WTC11 (cell line): Measurements from ENCODE around the gene BICC1.

Experiments used
- AFF4 ChIP-seq: sonication (generic); formaldehyde crosslinking; IDR thresholded peaks from 2 replicates; pipeline ENCODE4 v1.8.1; 2023; ENCODE audit warnings: mild to moderate bottlenecking, missing genetic modification reagents, borderline replicate concordance
- ETV6 ChIP-seq: sonication (generic); formaldehyde crosslinking; IDR thresholded peaks from 2 replicates; pipeline ENCODE4 v1.8.1; 2022; ENCODE audit warnings: mild to moderate bottlenecking, missing genetic modification reagents
- FOXP1 ChIP-seq: sonication (generic); formaldehyde crosslinking; IDR thresholded peaks from 2 replicates; pipeline ENCODE4 v1.8.0; 2022; ENCODE audit warnings: missing genetic modification reagents, mild to moderate bottlenecking, moderate library complexity, borderline replicate concordance
- MAX ChIP-seq: sonication (generic); formaldehyde crosslinking; IDR thresholded peaks from 2 replicates; pipeline ENCODE4 v1.8.0; 2022; ENCODE audit warnings: mild to moderate bottlenecking, missing genetic modification reagents
- USF2 ChIP-seq: sonication (generic); formaldehyde crosslinking; IDR thresholded peaks from 2 replicates; pipeline ENCODE4 v1.8.1; 2023; ENCODE audit warnings: mild to moderate bottlenecking, missing genetic modification reagents, moderate library complexity
- ZNF423 ChIP-seq: fragments of 250-450 bp; sonication (Bioruptor Pico); IDR thresholded peaks from 2 replicates; pipeline ENCODE4 v2.1.2; 2022; ENCODE audit warnings: mild to moderate bottlenecking, moderate library complexity
- ZSCAN18 ChIP-seq: fragments of 250-450 bp; sonication (Bioruptor Pico); IDR thresholded peaks from 2 replicates; pipeline ENCODE4 v2.1.2; 2022; ENCODE audit warnings: mild to moderate bottlenecking, moderate library complexity
- TF ChIP-seq, protein P1 (sequence below): sonication (generic); formaldehyde crosslinking; IDR thresholded peaks from 2 replicates; pipeline ENCODE4 v1.8.1; 2022; ENCODE audit warnings: mild to moderate bottlenecking, moderate library complexity, missing genetic modification reagents
- TF ChIP-seq, protein P2 (sequence below): fragments of 200-600 bp; IDR thresholded peaks from 2 replicates; pipeline ENCODE4 v1.8.0; 2022; ENCODE audit warnings: antibody characterized with exemption

DNA sequence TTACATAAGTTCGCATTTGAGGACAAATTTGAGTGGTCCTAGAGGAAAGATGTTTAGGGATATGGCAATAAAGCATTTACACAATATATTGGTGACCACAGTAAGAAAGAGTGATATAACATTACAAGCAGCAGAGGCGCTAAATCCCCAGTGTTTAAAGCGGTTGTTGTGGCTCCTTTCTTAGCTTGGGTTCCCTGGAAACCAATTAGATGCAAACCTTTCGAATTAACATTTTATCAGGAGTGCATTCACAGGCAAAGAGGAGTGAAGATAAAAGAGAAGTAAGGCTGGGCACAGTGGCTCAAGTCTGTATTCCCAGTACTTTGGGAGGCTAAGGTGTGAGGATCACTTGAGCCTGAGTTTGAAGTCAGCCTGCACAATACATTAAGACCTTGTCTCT, 331.1 kb downstream of the BICC1 start:
- TF ChIP-seq USF2 (no peak), AFF4 (no peak), FOXP1 (CRISPR knock-in tag) (no peak), ZSCAN18 (CRISPR knock-in tag) (no peak), ZNF423 (CRISPR knock-in tag) (no peak), MAX (CRISPR knock-in tag) (no peak), ETV6 (CRISPR knock-in tag) (no peak)
- TF ChIP-seq, protein P1, sequence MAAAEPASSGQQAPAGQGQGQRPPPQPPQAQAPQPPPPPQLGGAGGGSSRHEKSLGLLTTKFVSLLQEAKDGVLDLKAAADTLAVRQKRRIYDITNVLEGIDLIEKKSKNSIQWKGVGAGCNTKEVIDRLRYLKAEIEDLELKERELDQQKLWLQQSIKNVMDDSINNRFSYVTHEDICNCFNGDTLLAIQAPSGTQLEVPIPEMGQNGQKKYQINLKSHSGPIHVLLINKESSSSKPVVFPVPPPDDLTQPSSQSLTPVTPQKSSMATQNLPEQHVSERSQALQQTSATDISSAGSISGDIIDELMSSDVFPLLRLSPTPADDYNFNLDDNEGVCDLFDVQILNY: no peak
- TF ChIP-seq, protein P2, sequence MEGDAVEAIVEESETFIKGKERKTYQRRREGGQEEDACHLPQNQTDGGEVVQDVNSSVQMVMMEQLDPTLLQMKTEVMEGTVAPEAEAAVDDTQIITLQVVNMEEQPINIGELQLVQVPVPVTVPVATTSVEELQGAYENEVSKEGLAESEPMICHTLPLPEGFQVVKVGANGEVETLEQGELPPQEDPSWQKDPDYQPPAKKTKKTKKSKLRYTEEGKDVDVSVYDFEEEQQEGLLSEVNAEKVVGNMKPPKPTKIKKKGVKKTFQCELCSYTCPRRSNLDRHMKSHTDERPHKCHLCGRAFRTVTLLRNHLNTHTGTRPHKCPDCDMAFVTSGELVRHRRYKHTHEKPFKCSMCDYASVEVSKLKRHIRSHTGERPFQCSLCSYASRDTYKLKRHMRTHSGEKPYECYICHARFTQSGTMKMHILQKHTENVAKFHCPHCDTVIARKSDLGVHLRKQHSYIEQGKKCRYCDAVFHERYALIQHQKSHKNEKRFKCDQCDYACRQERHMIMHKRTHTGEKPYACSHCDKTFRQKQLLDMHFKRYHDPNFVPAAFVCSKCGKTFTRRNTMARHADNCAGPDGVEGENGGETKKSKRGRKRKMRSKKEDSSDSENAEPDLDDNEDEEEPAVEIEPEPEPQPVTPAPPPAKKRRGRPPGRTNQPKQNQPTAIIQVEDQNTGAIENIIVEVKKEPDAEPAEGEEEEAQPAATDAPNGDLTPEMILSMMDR: no peak
